Osteocyte (in vitro differentiated cells): Measurements from ENCODE around the gene SYT11. TPM values are rescaled to one million over a fixed set of nuclear protein-coding genes. Genes with fewer than 3 reads are reported as not detected.

Experiments
- DNase-seq: peaks from one replicate; pipeline ENCODE4 v3.0.0; 2021; ENCODE audit warnings: mixed read lengths; ENCODE audit not compliant: unreplicated experiment; ENCODE audit errors: extremely low spot score
- H3K27ac Mint-ChIP-seq: one replicate; pipeline ENCODE4 v1.8.0; 2021; ENCODE audit warnings: mild to moderate bottlenecking, mixed read lengths; ENCODE audit not compliant: unreplicated experiment
- H3K27me3 Mint-ChIP-seq: one replicate; pipeline ENCODE4 v1.8.0; 2021; ENCODE audit warnings: mixed read lengths; ENCODE audit not compliant: unreplicated experiment
- H3K36me3 Mint-ChIP-seq: one replicate; pipeline ENCODE4 v1.8.0; 2021; ENCODE audit warnings: mixed read lengths; ENCODE audit not compliant: unreplicated experiment
- H3K4me1 Mint-ChIP-seq: one replicate; pipeline ENCODE4 v1.8.0; 2021; ENCODE audit warnings: mixed read lengths; ENCODE audit not compliant: unreplicated experiment
- H3K4me3 Mint-ChIP-seq: one replicate; pipeline ENCODE4 v1.8.0; 2021; ENCODE audit warnings: mild to moderate bottlenecking, moderate library complexity, mixed read lengths; ENCODE audit not compliant: unreplicated experiment
- H3K9me3 Mint-ChIP-seq: one replicate; pipeline ENCODE4 v1.8.0; 2021; ENCODE audit warnings: mixed read lengths; ENCODE audit not compliant: unreplicated experiment
- total RNA-seq: library from RNA; stranded (reverse); gene quantifications from 2 replicates; pipeline ENCODE4 v1.2.1, GENCODE V29; 2021
- TF ChIP-seq, protein P1 (sequence below): fragments of 200-600 bp; sonication (generic); IDR thresholded peaks from 2 replicates; pipeline ENCODE4 v1.5.0; 2021; ENCODE audit warnings: antibody characterized with exemption, mild to moderate bottlenecking, moderate library complexity

Gene SYT11
- total RNA-seq, 1 donor from 2014 or later = 5.3 TPM

- DNase-seq = no peak
- TF ChIP-seq, protein P1, sequence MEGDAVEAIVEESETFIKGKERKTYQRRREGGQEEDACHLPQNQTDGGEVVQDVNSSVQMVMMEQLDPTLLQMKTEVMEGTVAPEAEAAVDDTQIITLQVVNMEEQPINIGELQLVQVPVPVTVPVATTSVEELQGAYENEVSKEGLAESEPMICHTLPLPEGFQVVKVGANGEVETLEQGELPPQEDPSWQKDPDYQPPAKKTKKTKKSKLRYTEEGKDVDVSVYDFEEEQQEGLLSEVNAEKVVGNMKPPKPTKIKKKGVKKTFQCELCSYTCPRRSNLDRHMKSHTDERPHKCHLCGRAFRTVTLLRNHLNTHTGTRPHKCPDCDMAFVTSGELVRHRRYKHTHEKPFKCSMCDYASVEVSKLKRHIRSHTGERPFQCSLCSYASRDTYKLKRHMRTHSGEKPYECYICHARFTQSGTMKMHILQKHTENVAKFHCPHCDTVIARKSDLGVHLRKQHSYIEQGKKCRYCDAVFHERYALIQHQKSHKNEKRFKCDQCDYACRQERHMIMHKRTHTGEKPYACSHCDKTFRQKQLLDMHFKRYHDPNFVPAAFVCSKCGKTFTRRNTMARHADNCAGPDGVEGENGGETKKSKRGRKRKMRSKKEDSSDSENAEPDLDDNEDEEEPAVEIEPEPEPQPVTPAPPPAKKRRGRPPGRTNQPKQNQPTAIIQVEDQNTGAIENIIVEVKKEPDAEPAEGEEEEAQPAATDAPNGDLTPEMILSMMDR = peak; percentile 24
- peaks cover 25% of the 10 kb centered on the region for H3K36me3 Mint-ChIP-seq
Measured at GRCh38 chr1:155910621-155911121, 51.3 kb downstream of the SYT11 start.

GRCh38 chr1:155911156-155912055 lies 52.0 kb downstream of the SYT11 start, which contains the start of gene RIT1:
Gene RIT1 (minus strand): TSS chr1:155911349. CDS start chr1:155910761, 588 bp downstream.
- H3K36me3 Mint-ChIP-seq = peaks cover 27% of the 10 kb centered on the region
- H3K4me3 Mint-ChIP-seq = peak within 1 kb of the TSS; percentile 98
- peak within 1 kb of the TSS; percentile 99 for H3K27ac Mint-ChIP-seq
- no peaks in the 10 kb centered on the region for H3K27me3 Mint-ChIP-seq
- no peaks in the 10 kb centered on the region for H3K9me3 Mint-ChIP-seq
- TF ChIP-seq, protein P1 = no peak
- H3K4me1 Mint-ChIP-seq = peaks cover 21% of the 10 kb centered on the region
- DNase-seq = peak; percentile 93

More at GRCh38 chr1:155910621-155911121, 51.3 kb downstream of the SYT11 start:
- H3K4me3 Mint-ChIP-seq = peak overlapping the region; percentile 98
- no peaks in the 10 kb centered on the region for H3K9me3 Mint-ChIP-seq
- peaks cover 21% of the 10 kb centered on the region for H3K4me1 Mint-ChIP-seq
- peak overlapping the region; percentile 99 for H3K27ac Mint-ChIP-seq
- H3K27me3 Mint-ChIP-seq = no peaks in the 10 kb centered on the region

DNA sequence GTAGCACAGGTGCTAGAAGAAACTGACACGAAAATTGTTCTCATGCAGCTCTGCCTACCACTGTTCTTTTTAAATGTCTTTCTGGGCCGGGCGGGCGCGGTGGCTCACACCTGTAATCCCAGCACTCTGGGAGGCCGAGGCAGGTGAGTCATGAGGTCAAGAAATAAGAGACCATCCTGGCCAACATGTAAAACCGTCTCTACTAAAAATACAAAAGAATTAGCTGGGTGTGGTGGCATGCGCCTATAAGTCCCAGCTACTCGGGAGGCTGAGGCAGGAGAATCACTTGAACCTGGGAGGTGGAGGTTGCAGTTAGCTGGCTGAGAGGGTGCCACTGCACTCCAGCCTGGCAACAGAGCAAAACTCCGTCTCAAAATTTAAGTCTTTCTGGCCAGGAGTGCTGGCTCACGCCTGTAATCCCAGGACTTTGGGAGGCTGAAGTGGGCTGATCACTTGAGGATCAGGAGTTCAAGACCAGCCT lies 52.7 kb downstream of the SYT11 start:
- Mint-ChIP-seq H3K27me3 (no peaks in the 10 kb centered on the region), H3K36me3 (peaks cover 34% of the 10 kb centered on the region), H3K4me3 (peak overlapping the region; percentile 98), H3K4me1 (peaks cover 21% of the 10 kb centered on the region), H3K27ac (peak overlapping the region; percentile 99), H3K9me3 (no peaks in the 10 kb centered on the region)
- TF ChIP-seq, protein P1 = no peak
- DNase-seq = peak; percentile 65

DNA sequence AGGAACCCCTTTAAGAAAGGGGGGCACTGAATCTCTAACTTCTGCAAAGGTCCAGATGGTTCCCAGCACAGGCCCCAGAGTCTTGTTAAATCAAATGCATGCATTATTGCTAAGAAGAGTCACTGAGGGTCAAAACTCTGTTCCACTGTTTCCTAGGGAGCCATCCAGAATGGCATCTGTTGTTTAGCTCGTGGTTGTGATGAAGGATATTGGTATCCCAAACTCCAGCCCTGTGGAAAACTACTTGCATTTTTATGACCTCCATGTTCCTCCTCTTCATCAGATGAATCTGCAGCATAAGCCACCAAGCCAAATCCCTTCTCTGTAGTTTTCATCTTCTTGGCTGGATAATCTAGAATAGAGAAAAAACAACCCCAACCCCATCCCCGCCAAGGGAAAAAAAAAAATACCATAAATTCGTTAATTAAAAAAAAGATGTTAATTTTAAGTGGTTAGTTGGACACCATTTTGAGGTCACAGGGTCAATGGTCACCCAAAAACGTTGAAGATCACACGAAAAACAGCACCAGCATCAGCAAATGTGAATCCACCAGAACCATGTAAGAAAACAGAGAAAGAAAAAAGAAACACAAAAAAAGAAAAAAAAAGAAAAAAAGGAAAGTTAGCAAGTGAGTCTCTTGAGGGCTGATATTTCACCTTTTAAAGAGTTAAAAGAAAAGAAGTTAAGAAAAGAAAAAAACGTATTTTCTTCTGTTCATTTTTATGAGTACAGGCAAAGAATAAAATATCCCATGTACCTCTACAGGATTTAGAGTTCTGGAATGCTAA lies 54.8 kb downstream of the SYT11 start:
- H3K9me3 Mint-ChIP-seq = no peaks in the 10 kb centered on the region
- TF ChIP-seq, protein P1 = no peak
- H3K27ac Mint-ChIP-seq = peak overlapping the region; percentile 66
- no peak overlapping the region for H3K4me3 Mint-ChIP-seq
- DNase-seq = peak; percentile 32
- H3K4me1 Mint-ChIP-seq = peaks cover 20% of the 10 kb centered on the region
- H3K27me3 Mint-ChIP-seq = no peaks in the 10 kb centered on the region
- H3K36me3 Mint-ChIP-seq = peaks cover 33% of the 10 kb centered on the region
